Liver (tissue), 9 donors: ENCODE measurements around the gene TST. TPM values are rescaled to one million over a fixed set of nuclear protein-coding genes. Genes with fewer than 3 reads are reported as not detected.

Experiments
- DNase-seq: peaks from one replicate; pipeline ENCODE4 v3.0.0-alpha.2; 2017; ENCODE audit warnings: low spot score
- H3K27ac ChIP-seq, 2 donors: one replicate each; pipeline ENCODE4 v1.7.0; 2013; ENCODE audit warnings: inconsistent platforms in 2 of 2, low read length in 2 of 2, control low read depth in 1 of 2, low read depth in 1 of 2, mild to moderate bottlenecking in 1 of 2
- H3K27me3 ChIP-seq, 4 donors: one replicate each; pipeline versions ENCODE4 v1.6.1 to v1.7.0; 2013; ENCODE audit warnings: low read length in 3 of 4, inconsistent platforms in 1 of 4, mild to moderate bottlenecking in 1 of 4, moderate library complexity in 1 of 4; ENCODE audit not compliant: control insufficient read depth in 4 of 4, insufficient read depth in 4 of 4
- H3K36me3 ChIP-seq, 4 donors: one replicate each; pipeline versions ENCODE4 v1.6.1 to v1.7.0; 2013; ENCODE audit warnings: low read length in 3 of 4, mild to moderate bottlenecking in 3 of 4, low read depth in 1 of 4, moderate library complexity in 1 of 4; ENCODE audit not compliant: control insufficient read depth in 4 of 4, insufficient read depth in 3 of 4
- H3K4me1 ChIP-seq, 4 donors: one replicate each; pipeline versions ENCODE4 v1.6.1 to v1.7.0; 2013; ENCODE audit warnings: low read length in 3 of 4, mild to moderate bottlenecking in 3 of 4, moderate library complexity in 1 of 4; ENCODE audit not compliant: control insufficient read depth in 4 of 4, insufficient read depth in 4 of 4
- H3K4me3 ChIP-seq, 3 donors: one replicate each; pipeline versions ENCODE4 v1.6.1 to v1.7.0; 2013; ENCODE audit warnings: low read length in 3 of 3, control low read depth in 1 of 3, low read depth in 1 of 3, mild to moderate bottlenecking in 1 of 3
- H3K9ac ChIP-seq, 2 donors: one replicate each; pipeline ENCODE4 v1.7.0; 2013; ENCODE audit warnings: low read length in 2 of 2, mild to moderate bottlenecking in 2 of 2, moderate library complexity in 2 of 2, control low read depth in 1 of 2, low read depth in 1 of 2
- H3K9me3 ChIP-seq, 4 donors: one replicate each; pipeline versions ENCODE4 v1.6.1 to v1.7.0; 2013; ENCODE audit warnings: low read length in 3 of 4; ENCODE audit not compliant: control insufficient read depth in 4 of 4
- EGR1 ChIP-seq, 2 donors: IDR thresholded peaks; 2 replicates each; pipeline ENCODE4 v1.6.1; 2016 to 2018; ENCODE audit warnings: antibody characterized with exemption in 2 of 2, low read depth in 2 of 2
- FOXA1 ChIP-seq: IDR thresholded peaks from 2 replicates; pipeline ENCODE4 v1.6.1; 2016; ENCODE audit warnings: antibody characterized with exemption
- FOXA2 ChIP-seq: IDR thresholded peaks from 2 replicates; pipeline ENCODE4 v1.6.1; 2016; ENCODE audit warnings: antibody characterized with exemption
- GABPA ChIP-seq, 2 donors: IDR thresholded peaks in 1 of 2; conservative IDR thresholded peaks in 1 of 2; 2 replicates each; pipeline ENCODE4 v1.6.1; 2016; ENCODE audit warnings: antibody characterized with exemption in 2 of 2, mild to moderate bottlenecking in 1 of 2, moderate library complexity in 1 of 2
- HNF4A ChIP-seq, 2 donors: conservative IDR thresholded peaks; 2 replicates each; pipeline ENCODE4 v1.6.1; 2016; ENCODE audit warnings: antibody characterized with exemption in 2 of 2, mild to moderate bottlenecking in 2 of 2
- HNF4G ChIP-seq: IDR thresholded peaks from 2 replicates; pipeline ENCODE4 v1.6.1; 2016; ENCODE audit warnings: antibody characterized with exemption
- JUND ChIP-seq, 2 donors: IDR thresholded peaks; 2 replicates each; pipeline ENCODE4 v1.6.1; 2016; ENCODE audit warnings: antibody characterized with exemption in 2 of 2
- RAD21 ChIP-seq, 2 donors: IDR thresholded peaks; 2 replicates each; pipeline ENCODE4 v1.6.1; 2016; ENCODE audit warnings: antibody characterized with exemption in 2 of 2, mild to moderate bottlenecking in 2 of 2
- RXRA ChIP-seq, 2 donors: IDR thresholded peaks; 2 replicates each; pipeline ENCODE4 v1.6.1; 2017 to 2018; ENCODE audit warnings: antibody characterized with exemption in 2 of 2, mild to moderate bottlenecking in 1 of 2
- SP1 ChIP-seq: IDR thresholded peaks from 2 replicates; pipeline ENCODE4 v1.6.1; 2018; ENCODE audit warnings: antibody characterized with exemption, mild to moderate bottlenecking
- TAF1 ChIP-seq: conservative IDR thresholded peaks from 2 replicates; pipeline ENCODE4 v1.6.1; 2016; ENCODE audit warnings: antibody characterized with exemption, mild to moderate bottlenecking
- YY1 ChIP-seq: IDR thresholded peaks from 2 replicates; pipeline ENCODE4 v1.6.1; 2016; ENCODE audit warnings: antibody characterized with exemption, mild to moderate bottlenecking
- WGBS: extraction: QIAGEN DNeasy Blood & Tissue Kit; methylation state at CpG from one replicate; pipeline ENCODE4 v1.1.7; 2013; 5-methylcytosine and 5-hydroxymethylcytosine counted together
- polyA plus RNA-seq, 2 donors: library from polyadenylated mRNA; stranded (reverse) in 1 of 2; unstranded in 1 of 2; fragments of 200-250 nt in 1 of 2; fragments of >200 nt in 1 of 2; fragmentation: Nextera tagmentation in 1 of 2; extraction: Ambion mirVana in 1 of 2; gene quantifications; one replicate each; pipeline versions ENCODE4 v1.2.1 to v1.2.3, GENCODE V29; 2013 to 2015
- total RNA-seq, 2 donors: library from RNA; depleted of rRNA; stranded (reverse); fragments of >200 nt; gene quantifications; one replicate each; pipeline ENCODE4 v1.2.3, GENCODE V29; 2014
- TF ChIP-seq, protein P1 (sequence below): fragments of 150-350 bp; IDR thresholded peaks from 2 replicates; pipeline ENCODE4 v1.5.1; 2017; ENCODE audit warnings: improper control_type of control experiment, low read depth, low read length; ENCODE audit not compliant: missing input control
- TF ChIP-seq, protein P2 (sequence below): IDR thresholded peaks from 2 replicates; pipeline ENCODE4 v1.6.1; 2016; ENCODE audit warnings: antibody characterized with exemption
- TF ChIP-seq, protein P3 (sequence below): IDR thresholded peaks from 2 replicates; pipeline ENCODE4 v1.6.1; 2016; ENCODE audit warnings: antibody characterized with exemption
- TF ChIP-seq, protein P4 (sequence below): IDR thresholded peaks from 2 replicates; pipeline ENCODE4 v1.6.1; 2016; ENCODE audit warnings: antibody characterized with exemption, mild to moderate bottlenecking
- donor health status: healthy.
- donor health status: healthy.
- donor health status: healthy.
- donor health status: healthy.
- donor health status: healthy.

TST gene
- total and polyA plus RNA-seq, 4 donors: 186 to 404 (median 292) TPM

DNA sequence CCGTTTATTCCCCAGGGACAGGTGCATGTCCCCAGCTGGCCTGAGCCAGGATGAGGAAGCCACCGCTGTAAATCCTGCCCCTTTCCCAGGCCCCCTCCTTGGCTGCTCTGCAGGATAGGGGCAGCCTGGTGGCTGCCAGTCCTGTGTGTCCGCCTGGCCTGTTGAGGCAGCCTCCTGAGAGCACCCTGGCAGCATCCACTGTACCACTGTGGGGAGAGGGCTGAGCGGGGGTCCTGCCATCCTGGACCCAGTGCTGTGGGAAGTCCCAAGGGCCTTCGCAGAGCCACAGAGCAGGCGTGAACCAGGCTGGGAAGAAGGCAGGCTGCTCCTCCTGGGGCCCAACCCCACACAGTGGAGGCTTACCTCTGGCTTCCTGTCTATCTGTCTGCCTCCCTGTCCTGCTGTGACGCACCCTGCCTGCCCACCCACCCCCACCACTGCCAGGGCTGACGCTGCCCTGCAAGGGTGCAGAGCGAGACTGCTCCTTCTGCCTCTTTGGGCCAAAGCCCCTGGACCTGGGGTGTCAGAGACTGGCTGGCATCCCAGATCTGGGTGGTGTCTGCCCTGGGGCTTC lies 40.7 kb upstream of the TST start:
- H3K27ac ChIP-seq: no peak overlapping the region
- DNase-seq: no peak
- no peak overlapping the region for H3K9ac ChIP-seq
- H3K4me3 ChIP-seq: no peak overlapping the region
- 89% methylated on average over 9 of the region's 9 CpGs for WGBS
- TF ChIP-seq, protein P1, sequence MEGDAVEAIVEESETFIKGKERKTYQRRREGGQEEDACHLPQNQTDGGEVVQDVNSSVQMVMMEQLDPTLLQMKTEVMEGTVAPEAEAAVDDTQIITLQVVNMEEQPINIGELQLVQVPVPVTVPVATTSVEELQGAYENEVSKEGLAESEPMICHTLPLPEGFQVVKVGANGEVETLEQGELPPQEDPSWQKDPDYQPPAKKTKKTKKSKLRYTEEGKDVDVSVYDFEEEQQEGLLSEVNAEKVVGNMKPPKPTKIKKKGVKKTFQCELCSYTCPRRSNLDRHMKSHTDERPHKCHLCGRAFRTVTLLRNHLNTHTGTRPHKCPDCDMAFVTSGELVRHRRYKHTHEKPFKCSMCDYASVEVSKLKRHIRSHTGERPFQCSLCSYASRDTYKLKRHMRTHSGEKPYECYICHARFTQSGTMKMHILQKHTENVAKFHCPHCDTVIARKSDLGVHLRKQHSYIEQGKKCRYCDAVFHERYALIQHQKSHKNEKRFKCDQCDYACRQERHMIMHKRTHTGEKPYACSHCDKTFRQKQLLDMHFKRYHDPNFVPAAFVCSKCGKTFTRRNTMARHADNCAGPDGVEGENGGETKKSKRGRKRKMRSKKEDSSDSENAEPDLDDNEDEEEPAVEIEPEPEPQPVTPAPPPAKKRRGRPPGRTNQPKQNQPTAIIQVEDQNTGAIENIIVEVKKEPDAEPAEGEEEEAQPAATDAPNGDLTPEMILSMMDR: no peak
- TF ChIP-seq JUND (IDR thresholded peaks at IDR 0.05): no peak
- no peak for TF ChIP-seq GABPA (IDR thresholded peaks at IDR 0.05 in 1 of 2, conservative IDR thresholded peaks at IDR 0.05 in 1 of 2)
- TF ChIP-seq FOXA2: no peak
- TF ChIP-seq, protein P2, sequence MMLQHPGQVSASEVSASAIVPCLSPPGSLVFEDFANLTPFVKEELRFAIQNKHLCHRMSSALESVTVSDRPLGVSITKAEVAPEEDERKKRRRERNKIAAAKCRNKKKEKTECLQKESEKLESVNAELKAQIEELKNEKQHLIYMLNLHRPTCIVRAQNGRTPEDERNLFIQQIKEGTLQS: no peak
- no peak for TF ChIP-seq HNF4G
- no peak for TF ChIP-seq EGR1 (IDR thresholded peaks at IDR 0.05; ENCODE audit: low read depth in 2 of 2)
- TF ChIP-seq RXRA (IDR thresholded peaks at IDR 0.05): no peak
- no peak for TF ChIP-seq TAF1
- no peaks in the 10 kb centered on the region for H3K4me1 ChIP-seq
- H3K9me3 ChIP-seq: no peaks in the 10 kb centered on the region
- H3K36me3 ChIP-seq: no peaks in the 10 kb centered on the region
- H3K27me3 ChIP-seq: no peaks in the 10 kb centered on the region

DNA sequence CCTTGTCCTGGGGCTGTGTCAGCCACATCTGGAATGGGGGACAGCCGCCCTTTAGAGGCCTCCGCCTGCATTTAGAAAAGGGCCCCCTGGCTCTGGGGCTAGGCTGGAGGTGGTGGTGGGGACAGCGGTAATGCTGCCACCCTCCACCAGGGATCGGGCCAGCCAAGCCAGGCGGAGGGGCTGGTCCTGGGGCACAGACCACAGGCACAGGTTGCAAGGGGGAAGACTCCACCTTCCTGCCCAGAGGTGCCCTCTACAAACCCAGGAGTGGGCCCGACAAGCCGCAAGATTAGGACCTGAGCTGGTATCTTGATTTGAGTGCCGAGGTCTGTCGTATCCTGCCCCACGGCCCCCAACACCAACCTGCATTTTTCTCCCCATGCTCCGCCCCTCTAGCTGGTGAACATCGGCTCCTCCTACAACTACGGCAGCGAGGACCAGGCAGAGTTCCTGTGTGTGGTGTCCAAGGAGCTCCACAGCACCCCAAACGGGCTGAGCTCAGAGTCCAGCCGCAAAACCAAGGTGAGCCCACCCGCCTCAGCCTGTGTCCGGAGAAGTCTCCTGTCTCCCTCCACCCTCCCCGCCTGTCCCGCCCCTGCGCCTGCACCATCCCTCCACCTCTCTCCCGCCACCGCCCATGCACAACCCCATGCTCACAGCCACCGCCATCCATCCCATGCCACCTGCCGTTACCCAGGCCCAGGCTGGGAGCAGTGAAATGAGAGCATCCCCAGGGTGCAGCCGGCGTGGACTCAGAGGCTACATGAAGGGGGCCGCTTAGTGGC lies 39.9 kb upstream of the TST start:
- TF ChIP-seq, protein P3, sequence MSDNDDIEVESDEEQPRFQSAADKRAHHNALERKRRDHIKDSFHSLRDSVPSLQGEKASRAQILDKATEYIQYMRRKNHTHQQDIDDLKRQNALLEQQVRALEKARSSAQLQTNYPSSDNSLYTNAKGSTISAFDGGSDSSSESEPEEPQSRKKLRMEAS: no peak
- no peak for TF ChIP-seq SP1
- no peak for TF ChIP-seq RAD21 (IDR thresholded peaks at IDR 0.05)
- no peak for TF ChIP-seq YY1
- TF ChIP-seq, protein P4, sequence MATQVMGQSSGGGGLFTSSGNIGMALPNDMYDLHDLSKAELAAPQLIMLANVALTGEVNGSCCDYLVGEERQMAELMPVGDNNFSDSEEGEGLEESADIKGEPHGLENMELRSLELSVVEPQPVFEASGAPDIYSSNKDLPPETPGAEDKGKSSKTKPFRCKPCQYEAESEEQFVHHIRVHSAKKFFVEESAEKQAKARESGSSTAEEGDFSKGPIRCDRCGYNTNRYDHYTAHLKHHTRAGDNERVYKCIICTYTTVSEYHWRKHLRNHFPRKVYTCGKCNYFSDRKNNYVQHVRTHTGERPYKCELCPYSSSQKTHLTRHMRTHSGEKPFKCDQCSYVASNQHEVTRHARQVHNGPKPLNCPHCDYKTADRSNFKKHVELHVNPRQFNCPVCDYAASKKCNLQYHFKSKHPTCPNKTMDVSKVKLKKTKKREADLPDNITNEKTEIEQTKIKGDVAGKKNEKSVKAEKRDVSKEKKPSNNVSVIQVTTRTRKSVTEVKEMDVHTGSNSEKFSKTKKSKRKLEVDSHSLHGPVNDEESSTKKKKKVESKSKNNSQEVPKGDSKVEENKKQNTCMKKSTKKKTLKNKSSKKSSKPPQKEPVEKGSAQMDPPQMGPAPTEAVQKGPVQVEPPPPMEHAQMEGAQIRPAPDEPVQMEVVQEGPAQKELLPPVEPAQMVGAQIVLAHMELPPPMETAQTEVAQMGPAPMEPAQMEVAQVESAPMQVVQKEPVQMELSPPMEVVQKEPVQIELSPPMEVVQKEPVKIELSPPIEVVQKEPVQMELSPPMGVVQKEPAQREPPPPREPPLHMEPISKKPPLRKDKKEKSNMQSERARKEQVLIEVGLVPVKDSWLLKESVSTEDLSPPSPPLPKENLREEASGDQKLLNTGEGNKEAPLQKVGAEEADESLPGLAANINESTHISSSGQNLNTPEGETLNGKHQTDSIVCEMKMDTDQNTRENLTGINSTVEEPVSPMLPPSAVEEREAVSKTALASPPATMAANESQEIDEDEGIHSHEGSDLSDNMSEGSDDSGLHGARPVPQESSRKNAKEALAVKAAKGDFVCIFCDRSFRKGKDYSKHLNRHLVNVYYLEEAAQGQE: no peak
- no peak for TF ChIP-seq HNF4G
- no peak for TF ChIP-seq TAF1
- no peak for TF ChIP-seq EGR1 (IDR thresholded peaks at IDR 0.05; ENCODE audit: low read depth in 2 of 2)
- no peak for TF ChIP-seq RXRA (IDR thresholded peaks at IDR 0.05)
- TF ChIP-seq FOXA2: no peak
- TF ChIP-seq, protein P2: no peak
- no peak for TF ChIP-seq HNF4A (conservative IDR thresholded peaks at IDR 0.05)
- no peak for TF ChIP-seq FOXA1
- TF ChIP-seq, protein P1: no peak
- H3K9ac ChIP-seq: no peak overlapping the region
- H3K27ac ChIP-seq: no peak overlapping the region
- no peak overlapping the region for H3K4me3 ChIP-seq
- 96% methylated on average over 28 of the region's 28 CpGs for whole genome bisulfite sequencing
- DNase-seq: no peak
- no peaks in the 10 kb centered on the region for H3K9me3 ChIP-seq
- H3K27me3 ChIP-seq: no peaks in the 10 kb centered on the region
- H3K4me1 ChIP-seq: no peaks in the 10 kb centered on the region
- no peaks in the 10 kb centered on the region for H3K36me3 ChIP-seq
